Hepatocyte (in vitro differentiated cells): ENCODE data around the gene OR56A5. TPM values are rescaled to one million over a fixed set of nuclear protein-coding genes. Genes with fewer than 3 reads are reported as not detected.
A peak's percentile ranks its signal among the peaks of the same experiment; 100 is the strongest.

Source experiments
- DNase-seq: peaks from one replicate; pipeline ENCODE4 v3.0.0-alpha.2; 2016; ENCODE audit warnings: low spot score
- H2AFZ ChIP-seq: fragments of 200-600 bp; sonication (generic); 2 replicates; pipeline ENCODE4 v1.6.0; 2016; ENCODE audit warnings: antibody characterized with exemption, mild to moderate bottlenecking
- H3K27ac ChIP-seq: fragments of 200-600 bp; sonication (generic); 2 replicates; pipeline ENCODE4 v1.5.1; 2016; ENCODE audit warnings: mild to moderate bottlenecking
- H3K27me3 ChIP-seq: fragments of 200-600 bp; sonication (generic); 2 replicates; pipeline ENCODE4 v1.6.1; 2016
- H3K36me3 ChIP-seq: fragments of 200-600 bp; sonication (generic); replicated peaks from 2 replicates; pipeline ENCODE4 v1.5.1; 2016; ENCODE audit warnings: low read depth; ENCODE audit not compliant: insufficient read depth
- H3K4me1 ChIP-seq: fragments of 200-600 bp; sonication (generic); 2 replicates; pipeline ENCODE4 v1.5.1; 2016; ENCODE audit warnings: mild to moderate bottlenecking, moderate library complexity; ENCODE audit not compliant: insufficient read depth
- H3K4me2 ChIP-seq: fragments of 200-600 bp; sonication (generic); 2 replicates; pipeline ENCODE4 v1.6.0; 2016
- H3K4me3 ChIP-seq: fragments of 200-600 bp; sonication (generic); 2 replicates; pipeline ENCODE4 v1.5.1; 2016; ENCODE audit warnings: mild to moderate bottlenecking
- H3K79me2 ChIP-seq: fragments of 200-600 bp; sonication (generic); 2 replicates; pipeline ENCODE4 v1.6.0; 2017; ENCODE audit warnings: mild to moderate bottlenecking
- H3K9me2 ChIP-seq: fragments of 200-600 bp; sonication (generic); replicated peaks from 2 replicates; pipeline ENCODE4 v1.6.0; 2017; ENCODE audit warnings: mild to moderate bottlenecking; ENCODE audit not compliant: insufficient read depth
- H3K9me3 ChIP-seq: fragments of 200-600 bp; sonication (generic); 2 replicates; pipeline ENCODE4 v1.5.1; 2016; ENCODE audit warnings: low read depth, mild to moderate bottlenecking
- H4K20me1 ChIP-seq: fragments of 200-600 bp; sonication (generic); 2 replicates; pipeline ENCODE4 v1.6.0; 2016; ENCODE audit warnings: mild to moderate bottlenecking; ENCODE audit not compliant: insufficient read depth, poor library complexity, severe bottlenecking
- EZH2 ChIP-seq: fragments of 200-600 bp; sonication (generic); IDR thresholded peaks from 2 replicates; pipeline ENCODE4 v1.6.1; 2016; ENCODE audit warnings: antibody characterized with exemption, mild to moderate bottlenecking, borderline replicate concordance
- EZH2phosphoT487 ChIP-seq: fragments of 200-600 bp; sonication (generic); IDR thresholded peaks from one replicate; pipeline ENCODE4 v1.6.1; 2018; ENCODE audit warnings: antibody characterized with exemption, mild to moderate bottlenecking, low read depth, moderate library complexity; ENCODE audit not compliant: unreplicated experiment, severe bottlenecking
- WGBS: methylation state at CpG from one replicate; pipeline ENCODE4 v1.1.6; 2016; ENCODE audit warnings: low lambda C conversion rate; ENCODE audit errors: missing lambda C conversion rate; 5-methylcytosine and 5-hydroxymethylcytosine counted together
- polyA plus RNA-seq: library from polyadenylated mRNA; unstranded; fragments of >200 nt; fragmentation: Nextera tagmentation; extraction: Ambion mirVana; gene quantifications from 2 replicates; pipeline ENCODE4 v1.2.1, GENCODE V29; 2016
- total RNA-seq: library from RNA; depleted of rRNA; stranded (reverse); fragments of >200 nt; gene quantifications from 2 replicates; pipeline ENCODE4 v1.2.3, GENCODE V29; 2014
- TF ChIP-seq, protein P1 (sequence below): fragments of 200-600 bp; sonication (generic); IDR thresholded peaks from 2 replicates; pipeline ENCODE4 v1.5.1; 2016; ENCODE audit warnings: antibody characterized with exemption, mild to moderate bottlenecking; ENCODE audit not compliant: poor library complexity

OR56A5 gene, protein sequence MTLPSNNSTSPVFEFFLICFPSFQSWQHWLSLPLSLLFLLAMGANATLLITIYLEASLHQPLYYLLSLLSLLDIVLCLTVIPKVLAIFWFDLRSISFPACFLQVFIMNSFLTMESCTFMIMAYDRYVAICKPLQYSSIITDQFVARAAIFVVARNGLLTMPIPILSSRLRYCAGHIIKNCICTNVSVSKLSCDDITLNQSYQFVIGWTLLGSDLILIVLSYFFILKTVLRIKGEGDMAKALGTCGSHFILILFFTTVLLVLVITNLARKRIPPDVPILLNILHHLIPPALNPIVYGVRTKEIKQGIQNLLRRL
- total RNA-seq, result not detected in 2 replicates
- polyA plus RNA-seq, result not detected in 2 replicates

DNA sequence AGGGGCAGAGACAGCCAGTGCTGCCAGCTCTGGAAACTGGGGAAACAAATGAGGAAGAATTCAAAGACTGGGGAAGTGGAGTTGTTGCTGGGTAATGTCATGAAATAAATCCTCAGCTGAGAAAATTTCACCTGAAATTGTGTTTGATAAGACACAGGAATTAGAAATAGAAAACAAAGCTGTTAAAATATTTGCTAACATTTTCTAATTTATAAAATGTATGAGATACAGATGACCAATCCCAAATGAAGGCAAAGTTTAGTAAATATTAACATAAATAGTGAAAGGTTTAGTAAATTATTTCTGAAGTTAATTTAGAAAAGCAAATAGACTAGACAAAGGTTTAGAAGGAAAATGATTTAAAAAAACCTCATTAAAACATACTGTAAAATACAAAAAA, at the start of gene OR56A5:
Gene OR56A5, minus strand, starts transcription at position 101 of the 400 bp plus-strand sequence. Its CDS starts 0 bp downstream, at position 101.
- no peaks in the 10 kb centered on the region for H3K9me3 ChIP-seq
- peaks cover 11% of the 10 kb centered on the region for H3K27me3 ChIP-seq
- TF ChIP-seq EZH2phosphoT487 (no peak), EZH2 (no peak)
- TF ChIP-seq, protein P1, sequence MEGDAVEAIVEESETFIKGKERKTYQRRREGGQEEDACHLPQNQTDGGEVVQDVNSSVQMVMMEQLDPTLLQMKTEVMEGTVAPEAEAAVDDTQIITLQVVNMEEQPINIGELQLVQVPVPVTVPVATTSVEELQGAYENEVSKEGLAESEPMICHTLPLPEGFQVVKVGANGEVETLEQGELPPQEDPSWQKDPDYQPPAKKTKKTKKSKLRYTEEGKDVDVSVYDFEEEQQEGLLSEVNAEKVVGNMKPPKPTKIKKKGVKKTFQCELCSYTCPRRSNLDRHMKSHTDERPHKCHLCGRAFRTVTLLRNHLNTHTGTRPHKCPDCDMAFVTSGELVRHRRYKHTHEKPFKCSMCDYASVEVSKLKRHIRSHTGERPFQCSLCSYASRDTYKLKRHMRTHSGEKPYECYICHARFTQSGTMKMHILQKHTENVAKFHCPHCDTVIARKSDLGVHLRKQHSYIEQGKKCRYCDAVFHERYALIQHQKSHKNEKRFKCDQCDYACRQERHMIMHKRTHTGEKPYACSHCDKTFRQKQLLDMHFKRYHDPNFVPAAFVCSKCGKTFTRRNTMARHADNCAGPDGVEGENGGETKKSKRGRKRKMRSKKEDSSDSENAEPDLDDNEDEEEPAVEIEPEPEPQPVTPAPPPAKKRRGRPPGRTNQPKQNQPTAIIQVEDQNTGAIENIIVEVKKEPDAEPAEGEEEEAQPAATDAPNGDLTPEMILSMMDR, result no peak
- H2AFZ ChIP-seq, result no peak within 1 kb of the TSS
- no peak within 1 kb of the TSS for H3K4me3 ChIP-seq
- H3K36me3 ChIP-seq, result no peaks in the 10 kb centered on the region
- no peaks in the 10 kb centered on the region for H4K20me1 ChIP-seq
- no peaks in the 10 kb centered on the region for H3K79me2 ChIP-seq
- no peaks in the 10 kb centered on the region for H3K9me2 ChIP-seq
- DNase-seq, result no peak
- no peaks in the 10 kb centered on the region for H3K4me1 ChIP-seq
- no peak within 1 kb of the TSS for H3K27ac ChIP-seq
- H3K4me2 ChIP-seq, result no peak within 1 kb of the TSS

DNA sequence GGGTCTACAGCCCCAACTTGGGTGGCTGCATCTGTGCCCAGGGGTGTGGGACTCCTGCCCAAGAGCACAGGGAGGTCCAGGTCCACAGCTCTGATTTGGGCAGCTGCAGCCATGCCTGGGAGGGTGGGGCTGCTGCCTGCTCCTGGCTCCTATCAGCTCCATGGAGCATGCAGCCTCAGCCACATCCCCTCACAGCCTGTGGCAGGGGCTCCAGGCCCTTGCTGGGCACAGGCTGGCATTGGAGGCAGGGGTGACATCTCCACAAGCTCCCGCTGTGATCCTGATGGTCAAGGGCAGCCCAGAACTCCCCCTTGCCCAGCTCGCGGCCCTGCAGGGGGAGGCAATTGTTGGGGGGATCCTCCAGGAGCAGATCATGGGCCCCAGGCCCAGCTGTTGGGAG, 44.7 kb upstream of the OR56A5 start:
- Histone ChIP-seq H3K79me2 (no peaks in the 10 kb centered on the region), H3K36me3 (no peaks in the 10 kb centered on the region), H3K4me2 (no peak overlapping the region), H3K9me2 (no peaks in the 10 kb centered on the region), H3K4me3 (no peak overlapping the region), H3K27ac (no peak overlapping the region), H3K9me3 (no peaks in the 10 kb centered on the region), H4K20me1 (no peaks in the 10 kb centered on the region), H3K4me1 (no peaks in the 10 kb centered on the region), H3K27me3 (peaks cover 12% of the 10 kb centered on the region), H2AFZ (no peak overlapping the region)
- DNase-seq, result no peak
- TF ChIP-seq EZH2 (no peak), EZH2phosphoT487 (no peak)
- TF ChIP-seq, protein P1, result no peak
- 72% methylated on average over 3 of the region's 3 CpGs for WGBS

DNA sequence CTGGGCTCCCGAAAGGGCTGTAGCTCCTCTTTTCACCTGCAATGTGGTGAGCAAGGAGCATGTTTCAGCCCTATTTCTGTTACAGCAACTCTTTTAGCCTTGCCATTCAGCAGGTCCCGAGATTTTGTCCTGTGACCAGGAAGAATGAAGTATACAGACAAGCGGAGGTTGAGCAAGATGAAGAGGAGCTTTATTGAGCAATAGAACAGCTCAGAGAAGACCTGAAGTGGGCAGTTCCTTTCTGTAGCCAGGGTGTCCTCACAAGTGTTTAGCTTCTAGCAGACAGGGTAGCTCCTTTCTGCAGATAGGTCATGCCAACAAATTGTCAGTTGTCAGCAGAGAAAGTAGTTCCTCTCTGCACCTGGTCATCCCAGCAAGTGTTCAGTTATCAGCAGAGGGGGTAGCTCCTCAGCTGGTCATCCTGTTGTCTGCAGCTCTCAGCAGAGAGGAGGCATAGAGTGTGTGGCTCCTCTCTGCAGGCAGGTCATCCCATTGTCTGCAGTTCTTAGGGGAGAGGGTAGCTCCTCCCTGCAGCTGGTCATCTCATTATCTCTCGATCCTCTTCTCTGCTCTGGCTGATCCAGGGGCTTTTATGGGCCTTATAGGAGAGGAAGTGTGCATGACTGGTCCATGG, 43.9 kb upstream of the OR56A5 start:
- TF ChIP-seq EZH2phosphoT487, result no peak
- TF ChIP-seq, protein P1, result no peak
- Histone ChIP-seq H4K20me1 (no peaks in the 10 kb centered on the region), H3K4me3 (no peak overlapping the region), H3K4me1 (no peaks in the 10 kb centered on the region), H3K9me2 (no peaks in the 10 kb centered on the region), H3K79me2 (no peaks in the 10 kb centered on the region), H3K27me3 (peaks cover 13% of the 10 kb centered on the region), H3K9me3 (no peaks in the 10 kb centered on the region), H2AFZ (no peak overlapping the region), H3K27ac (no peak overlapping the region), H3K36me3 (no peaks in the 10 kb centered on the region), H3K4me2 (no peak overlapping the region)
- 70% methylated on average over 4 of the region's 4 CpGs for WGBS
- peak; percentile 8 for DNase-seq
